Measurements from ENCODE around the gene RILPL1. TPM values are rescaled to one million over a fixed set of nuclear protein-coding genes. Genes with fewer than 3 reads are reported as not detected.
A peak's percentile ranks its signal among the peaks of the same experiment; 100 is the strongest.
"Not testable (repeated sequence)": the region's sequence is repeated elsewhere in the genome, so short reads cannot be mapped to it uniquely, and the experiment has no call there.

RILPL1 gene, protein sequence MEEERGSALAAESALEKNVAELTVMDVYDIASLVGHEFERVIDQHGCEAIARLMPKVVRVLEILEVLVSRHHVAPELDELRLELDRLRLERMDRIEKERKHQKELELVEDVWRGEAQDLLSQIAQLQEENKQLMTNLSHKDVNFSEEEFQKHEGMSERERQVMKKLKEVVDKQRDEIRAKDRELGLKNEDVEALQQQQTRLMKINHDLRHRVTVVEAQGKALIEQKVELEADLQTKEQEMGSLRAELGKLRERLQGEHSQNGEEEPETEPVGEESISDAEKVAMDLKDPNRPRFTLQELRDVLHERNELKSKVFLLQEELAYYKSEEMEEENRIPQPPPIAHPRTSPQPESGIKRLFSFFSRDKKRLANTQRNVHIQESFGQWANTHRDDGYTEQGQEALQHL
- total RNA-seq = 1 to 10 TPM; 2.1 to 2.6 TPM

DNA sequence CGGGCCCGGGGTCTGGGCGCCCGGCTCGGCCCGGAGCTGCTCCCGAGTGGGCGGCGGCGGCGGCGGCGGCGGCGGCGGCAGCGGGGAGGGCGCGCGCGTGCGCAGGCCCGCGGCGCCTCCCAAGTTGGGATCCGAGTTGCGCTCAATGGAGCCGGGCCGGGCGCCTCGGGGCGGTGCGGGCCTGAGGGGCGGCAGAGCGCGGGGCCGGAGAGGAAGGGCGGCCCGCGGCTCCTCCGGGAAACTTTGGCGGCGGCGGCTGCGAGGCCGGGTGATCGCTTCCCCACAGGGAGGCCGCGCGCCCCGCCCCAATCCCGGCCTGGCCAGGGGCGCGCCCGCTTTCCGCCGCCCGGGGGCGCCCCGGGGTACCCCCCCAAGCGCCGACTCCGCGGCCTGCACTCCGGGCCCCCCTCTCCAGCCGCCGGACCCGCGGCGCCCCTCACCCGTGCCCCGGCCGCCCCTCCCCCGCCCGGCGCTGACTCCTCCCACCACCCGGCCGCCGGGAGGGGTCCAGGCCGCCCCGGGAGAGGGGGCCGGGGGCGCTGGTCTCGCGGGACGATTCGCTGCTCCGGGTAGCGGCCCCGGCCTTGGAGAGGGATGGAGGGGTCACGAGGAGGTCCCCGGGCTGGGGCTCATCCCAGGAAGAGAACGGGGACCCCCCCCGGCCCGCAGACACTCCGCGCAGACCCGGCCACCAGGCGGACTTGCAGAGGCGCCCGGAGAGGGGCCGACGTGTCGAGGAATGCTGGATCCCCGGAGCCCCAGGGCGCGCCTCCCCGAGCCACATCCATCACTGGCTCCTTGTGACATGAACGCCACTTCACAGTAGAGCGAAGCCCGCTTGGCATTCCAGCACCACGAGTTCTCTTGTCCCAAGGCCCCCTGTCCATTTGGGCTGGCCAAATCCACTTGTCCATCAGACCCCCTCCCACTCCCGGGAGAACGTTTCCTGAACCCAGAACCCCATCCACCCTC, at the start of gene RILPL1:
TSS of gene RILPL1 (minus strand) at position 48 of the 972 bp plus-strand sequence. CDS start 237 bp downstream, outside the sequence.
- peaks cover 0 to 2% of the 10 kb centered on the region in 2 donors for H3K27me3 Mint-ChIP-seq
- no peaks in the 10 kb centered on the region for H3K9me3 Mint-ChIP-seq
- peak within 1 kb of the TSS in 1 of 2 donors; percentile 57 for H3K27ac Mint-ChIP-seq
- peak within 1 kb of the TSS; percentile 77 for H3K4me3 Mint-ChIP-seq
- DNase-seq (ENCODE audit: low spot score) (peak; percentile 68), ATAC-seq (peak; percentile 80 to 89)
- no peaks in the 10 kb centered on the region for H3K36me3 Mint-ChIP-seq
- peaks cover 8 to 13% of the 10 kb centered on the region in 2 donors for H3K4me1 Mint-ChIP-seq (ENCODE audit: low read depth in 2 of 2)

DNA sequence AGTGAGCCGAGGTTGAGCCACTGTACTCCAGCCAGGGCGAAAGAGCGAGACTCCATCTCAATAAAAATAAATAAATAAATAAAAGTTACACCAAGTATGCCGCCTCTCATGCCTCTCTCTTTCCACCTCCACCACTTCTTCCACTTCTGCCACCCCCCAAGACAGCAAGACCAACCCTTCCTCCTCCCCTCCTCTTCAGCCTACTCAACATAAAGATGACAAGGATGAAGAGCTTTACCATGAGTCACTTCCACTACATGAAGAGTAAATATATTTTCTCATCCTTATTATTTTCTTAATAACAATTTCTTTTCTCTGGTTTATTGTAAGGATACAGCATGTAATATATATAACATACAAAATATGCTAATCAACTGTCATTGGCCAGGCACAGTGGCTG, 47.3 kb upstream of the RILPL1 start:
- H3K27me3 Mint-ChIP-seq = no peaks in the 10 kb centered on the region
- no peak for ATAC-seq
- H3K4me3 Mint-ChIP-seq = no peak overlapping the region
- no peak overlapping the region for H3K27ac Mint-ChIP-seq
- no peak for DNase-seq (ENCODE audit: low spot score)
- H3K36me3 Mint-ChIP-seq = peaks cover 7% of the 10 kb centered on the region
- H3K4me1 Mint-ChIP-seq (ENCODE audit: low read depth in 2 of 2) = peaks cover 17% of the 10 kb centered on the region in 2 donors
- no peaks in the 10 kb centered on the region for H3K9me3 Mint-ChIP-seq

DNA sequence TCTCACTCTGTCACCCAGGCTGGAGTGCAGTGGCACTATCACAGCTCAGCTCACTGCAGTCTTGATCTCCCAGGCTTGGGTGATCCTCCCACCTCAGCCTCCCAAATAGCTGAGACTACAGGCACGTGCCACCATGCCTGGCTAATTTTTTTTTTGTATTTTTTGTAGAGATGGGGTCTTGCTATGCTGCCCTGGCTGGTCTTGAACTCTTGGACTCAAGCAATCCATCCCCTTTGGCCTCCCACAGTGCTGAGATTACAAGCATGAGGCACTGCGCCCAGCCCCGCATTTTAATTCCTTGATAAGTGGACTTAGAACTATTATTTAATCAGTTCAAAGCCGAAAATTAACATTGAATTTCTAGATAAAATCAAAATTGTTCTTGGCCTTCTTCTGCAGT, 45.3 kb upstream of the RILPL1 start:
- H3K4me1 Mint-ChIP-seq (ENCODE audit: low read depth in 2 of 2) = peaks cover 9 to 10% of the 10 kb centered on the region in 2 donors
- ATAC-seq; H3K27me3 Mint-ChIP-seq; H3K9me3 Mint-ChIP-seq; H3K27ac Mint-ChIP-seq; DNase-seq (ENCODE audit: low spot score); H3K36me3 Mint-ChIP-seq; H3K4me3 Mint-ChIP-seq: not testable (repeated sequence)

DNA sequence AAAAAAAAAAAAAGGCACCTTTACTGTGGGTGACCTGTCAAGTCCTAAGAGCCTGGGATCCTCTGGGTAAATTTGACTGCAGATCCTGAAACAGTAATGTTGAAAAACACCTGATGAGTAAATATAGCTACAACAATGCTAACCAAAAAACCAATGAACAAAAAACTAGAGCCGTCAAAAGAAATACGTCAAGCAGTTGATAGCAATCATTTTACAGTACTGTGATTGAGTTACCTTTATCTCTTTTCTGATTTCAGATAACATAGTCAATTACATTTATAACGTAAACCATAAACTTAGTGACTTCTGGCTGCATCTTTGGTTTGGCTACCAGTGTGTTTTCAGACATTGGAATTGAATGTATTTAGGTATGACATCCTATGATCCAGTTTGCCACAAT, 44.7 kb upstream of the RILPL1 start:
- Mint-ChIP-seq H3K27me3 (peaks cover 5 to 6% of the 10 kb centered on the region in 2 donors), H3K4me3 (no peak overlapping the region)

DNA sequence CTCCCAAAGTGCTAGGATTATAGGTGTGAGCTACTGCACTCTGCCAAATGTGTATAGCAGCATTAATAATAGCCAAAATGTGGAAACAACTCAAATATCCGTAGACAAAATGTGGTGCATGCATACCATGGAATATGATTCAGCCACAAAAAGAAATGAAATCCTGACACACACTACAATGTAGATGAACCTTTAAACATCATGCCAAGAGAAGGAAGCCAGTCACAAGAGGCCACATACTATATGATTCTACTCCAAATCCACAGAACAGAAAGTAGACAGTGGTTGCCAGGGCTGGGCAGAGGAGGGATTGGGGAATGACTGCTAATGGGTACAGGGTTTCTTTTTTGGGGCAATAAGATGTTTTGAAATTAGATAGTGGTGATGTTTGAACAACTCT, 43.1 kb upstream of the RILPL1 start:
- peaks cover 5 to 7% of the 10 kb centered on the region in 2 donors for H3K27me3 Mint-ChIP-seq
- no peak for ATAC-seq
- H3K4me3 Mint-ChIP-seq = no peak overlapping the region
- H3K4me1 Mint-ChIP-seq (ENCODE audit: low read depth in 2 of 2) = peaks cover 0 to 3% of the 10 kb centered on the region in 2 donors
- no peaks in the 10 kb centered on the region for H3K9me3 Mint-ChIP-seq
- no peak overlapping the region for H3K27ac Mint-ChIP-seq
- no peak for DNase-seq (ENCODE audit: low spot score)
- no peaks in the 10 kb centered on the region for H3K36me3 Mint-ChIP-seq

More for the DNA sequence above, 44.7 kb upstream of the RILPL1 start:
- Mint-ChIP-seq H3K4me1 (ENCODE audit: low read depth in 2 of 2) (peaks cover 9 to 10% of the 10 kb centered on the region in 2 donors), H3K36me3 (no peaks in the 10 kb centered on the region), H3K9me3 (no peaks in the 10 kb centered on the region), H3K27ac (no peak overlapping the region)
- no peak for DNase-seq (ENCODE audit: low spot score)
- no peak for ATAC-seq

DNA sequence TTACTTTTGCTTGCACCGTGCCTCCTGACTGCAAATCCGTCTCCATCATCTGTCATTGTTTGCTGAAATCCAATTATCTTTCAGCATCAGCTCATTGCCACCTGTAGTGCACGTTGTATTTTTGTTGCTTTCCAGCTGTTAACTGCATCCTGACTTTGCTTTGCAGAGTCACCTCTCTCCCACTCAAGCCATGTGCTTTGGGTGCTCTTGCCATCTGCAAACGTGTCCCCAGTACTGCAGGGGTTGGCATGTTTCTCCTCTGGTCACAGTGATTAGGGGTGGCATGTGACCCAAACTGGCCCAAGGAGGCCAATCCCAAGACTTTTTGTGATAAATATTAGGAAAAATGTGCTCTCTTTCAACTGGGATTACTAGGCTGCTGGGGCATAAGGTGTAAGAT, 40.4 kb upstream of the RILPL1 start:
- peaks cover 12 to 25% of the 10 kb centered on the region in 2 donors for H3K27me3 Mint-ChIP-seq
- ATAC-seq (no peak), DNase-seq (ENCODE audit: low spot score) (no peak)
- H3K36me3 Mint-ChIP-seq = no peaks in the 10 kb centered on the region
- no peaks in the 10 kb centered on the region for H3K9me3 Mint-ChIP-seq
- H3K4me3 Mint-ChIP-seq = no peak overlapping the region
- H3K27ac Mint-ChIP-seq = no peak overlapping the region
- H3K4me1 Mint-ChIP-seq (ENCODE audit: low read depth in 2 of 2) = peaks cover 0 to 2% of the 10 kb centered on the region in 2 donors

DNA sequence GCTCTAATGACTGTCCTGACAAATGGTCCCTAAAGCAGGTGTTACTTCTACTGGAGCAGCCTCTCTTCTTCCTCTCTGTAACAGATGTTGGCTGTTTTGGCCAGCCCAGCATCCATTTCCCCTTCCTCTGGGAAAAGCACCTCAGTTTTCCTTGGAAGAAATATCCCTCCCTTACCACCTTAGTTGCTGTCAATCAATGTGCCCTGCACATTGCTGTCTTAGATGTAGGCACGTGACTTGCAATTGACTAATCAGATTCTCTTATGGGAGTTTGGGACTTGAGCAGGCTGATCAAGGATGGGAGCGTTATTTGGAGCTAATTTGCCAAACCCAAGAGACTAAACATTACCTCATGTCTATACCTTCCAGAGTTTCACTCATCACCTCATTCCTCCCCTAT, 38.9 kb upstream of the RILPL1 start:
- Mint-ChIP-seq H3K27me3 (peaks cover 14 to 25% of the 10 kb centered on the region in 2 donors), H3K4me1 (ENCODE audit: low read depth in 2 of 2) (peaks cover 0 to 2% of the 10 kb centered on the region in 2 donors), H3K27ac (no peak overlapping the region), H3K9me3 (no peaks in the 10 kb centered on the region), H3K4me3 (no peak overlapping the region), H3K36me3 (no peaks in the 10 kb centered on the region)
- DNase-seq (ENCODE audit: low spot score) (no peak), ATAC-seq (no peak)

DNA sequence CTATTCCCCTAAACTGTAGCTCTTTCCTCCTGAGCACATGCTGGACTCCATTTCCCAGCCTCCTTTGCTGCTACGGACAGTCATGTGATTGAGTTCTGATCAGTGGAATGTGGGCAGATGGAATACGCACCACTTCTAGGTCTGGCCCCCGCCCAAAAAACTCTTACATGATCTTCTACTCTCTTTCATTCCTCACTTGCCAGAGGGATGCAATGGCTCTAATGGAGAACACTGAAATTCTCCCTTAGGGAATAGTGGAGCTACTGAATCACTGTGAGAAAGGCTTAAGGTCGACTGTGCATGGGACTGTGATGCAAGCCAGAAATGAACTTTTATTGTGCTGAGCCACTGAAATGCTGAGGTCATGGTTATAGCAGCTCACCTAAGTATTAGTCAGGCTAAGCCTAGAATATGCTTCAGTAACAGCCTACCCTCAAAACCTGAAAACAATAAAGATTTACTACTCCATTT, 37.9 kb upstream of the RILPL1 start:
- no peaks in the 10 kb centered on the region for H3K9me3 Mint-ChIP-seq
- peaks cover 16 to 25% of the 10 kb centered on the region in 2 donors for H3K27me3 Mint-ChIP-seq
- ATAC-seq = no peak
- peaks cover 0 to 2% of the 10 kb centered on the region in 2 donors for H3K4me1 Mint-ChIP-seq (ENCODE audit: low read depth in 2 of 2)
- no peak overlapping the region for H3K27ac Mint-ChIP-seq
- no peak overlapping the region for H3K4me3 Mint-ChIP-seq
- no peaks in the 10 kb centered on the region for H3K36me3 Mint-ChIP-seq
- DNase-seq (ENCODE audit: low spot score) = no peak

DNA sequence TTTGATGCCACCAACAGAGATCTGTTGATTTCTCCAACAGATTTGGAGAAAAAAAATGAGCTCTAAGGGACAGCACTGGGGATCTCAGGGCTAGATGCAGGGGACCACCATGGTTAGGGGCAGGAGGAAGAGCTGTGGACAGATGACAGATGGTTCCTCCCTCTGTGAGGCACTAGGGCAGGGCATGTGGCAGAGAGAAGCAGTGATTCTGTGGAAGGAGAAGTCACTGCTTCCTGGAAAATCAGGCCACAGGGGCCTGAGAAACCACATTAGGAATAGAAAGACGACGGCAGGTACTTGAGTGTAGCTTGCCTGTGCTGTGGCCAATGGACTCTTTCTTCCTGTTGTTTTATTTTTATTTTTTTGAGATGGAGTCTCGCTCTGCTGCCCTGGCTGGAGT, 25.9 kb upstream of the RILPL1 start:
- no peak for DNase-seq (ENCODE audit: low spot score)

DNA sequence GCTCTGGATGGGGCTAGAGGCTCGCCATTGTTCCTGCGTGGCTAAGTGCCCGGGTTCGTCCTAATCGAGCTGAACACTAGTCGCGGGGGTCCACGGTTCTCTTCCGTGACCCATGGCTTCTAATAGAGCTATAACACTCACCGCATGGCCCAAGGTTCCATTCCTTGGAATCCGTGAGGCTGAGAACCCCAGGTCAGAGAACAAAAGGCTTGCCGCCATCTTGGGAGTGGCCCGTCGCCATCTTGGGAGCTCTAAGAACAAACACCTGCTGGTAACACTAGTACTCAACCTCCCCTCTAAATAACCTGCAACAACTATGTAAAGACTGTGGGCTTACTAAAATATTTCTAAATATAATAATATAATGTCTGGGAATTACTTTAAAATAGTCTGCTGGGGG, 25.0 kb upstream of the RILPL1 start:
- H3K36me3 Mint-ChIP-seq; DNase-seq (ENCODE audit: low spot score); H3K4me3 Mint-ChIP-seq; H3K4me1 Mint-ChIP-seq (ENCODE audit: low read depth in 2 of 2); ATAC-seq; H3K27ac Mint-ChIP-seq; H3K9me3 Mint-ChIP-seq; H3K27me3 Mint-ChIP-seq: not testable (repeated sequence)

More for the DNA sequence above, 25.9 kb upstream of the RILPL1 start:
- Mint-ChIP-seq H3K9me3 (no peaks in the 10 kb centered on the region), H3K27ac (no peak overlapping the region), H3K36me3 (no peaks in the 10 kb centered on the region), H3K4me1 (ENCODE audit: low read depth in 2 of 2) (no peaks in the 10 kb centered on the region), H3K4me3 (no peak overlapping the region), H3K27me3 (peaks cover 0 to 5% of the 10 kb centered on the region in 2 donors)
- no peak for ATAC-seq

DNA sequence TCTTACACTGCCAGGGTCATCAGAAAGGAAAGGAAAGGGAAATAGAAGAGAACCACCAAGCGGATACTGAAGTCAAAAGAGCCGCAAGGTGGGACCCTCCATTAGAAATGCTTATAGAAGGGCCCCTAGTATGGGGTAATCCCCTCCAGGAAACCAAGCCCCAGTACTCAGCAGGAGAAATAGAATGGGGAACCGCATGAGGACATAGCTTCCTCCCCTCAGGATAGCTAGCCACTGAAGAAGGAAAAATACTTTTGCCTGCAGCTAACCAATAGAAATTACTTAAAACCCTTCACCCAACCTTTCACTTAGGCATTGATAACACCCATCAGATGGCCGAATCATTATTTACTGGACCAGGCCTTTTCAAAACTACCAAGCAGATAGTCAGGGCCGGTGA, 21.3 kb upstream of the RILPL1 start:
- H3K4me3 Mint-ChIP-seq; H3K27ac Mint-ChIP-seq; H3K27me3 Mint-ChIP-seq; H3K9me3 Mint-ChIP-seq; ATAC-seq; DNase-seq (ENCODE audit: low spot score); H3K36me3 Mint-ChIP-seq; H3K4me1 Mint-ChIP-seq (ENCODE audit: low read depth in 2 of 2): not testable (repeated sequence)

DNA sequence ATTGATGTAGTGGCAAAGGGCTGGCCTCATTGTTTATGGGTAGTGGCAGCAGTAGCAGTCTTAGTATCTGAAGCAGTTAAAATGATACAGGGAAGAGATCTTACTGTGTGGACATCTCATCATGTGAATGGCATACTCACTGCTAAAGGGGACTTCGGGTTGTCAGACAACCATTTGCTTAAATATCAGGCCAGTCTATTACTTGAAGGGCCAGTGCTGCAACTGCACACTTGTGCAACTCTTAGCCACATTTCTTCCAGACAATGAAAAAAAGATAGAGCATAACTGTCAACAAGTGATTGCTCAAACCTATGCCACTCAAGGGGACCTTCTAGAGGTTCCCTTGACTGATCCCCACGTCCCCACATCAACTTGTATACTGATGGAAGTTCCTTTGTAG, 20.6 kb upstream of the RILPL1 start:
- H3K27ac Mint-ChIP-seq; H3K36me3 Mint-ChIP-seq; ATAC-seq; DNase-seq (ENCODE audit: low spot score); H3K9me3 Mint-ChIP-seq; H3K4me3 Mint-ChIP-seq; H3K4me1 Mint-ChIP-seq (ENCODE audit: low read depth in 2 of 2); H3K27me3 Mint-ChIP-seq: not testable (repeated sequence)

DNA sequence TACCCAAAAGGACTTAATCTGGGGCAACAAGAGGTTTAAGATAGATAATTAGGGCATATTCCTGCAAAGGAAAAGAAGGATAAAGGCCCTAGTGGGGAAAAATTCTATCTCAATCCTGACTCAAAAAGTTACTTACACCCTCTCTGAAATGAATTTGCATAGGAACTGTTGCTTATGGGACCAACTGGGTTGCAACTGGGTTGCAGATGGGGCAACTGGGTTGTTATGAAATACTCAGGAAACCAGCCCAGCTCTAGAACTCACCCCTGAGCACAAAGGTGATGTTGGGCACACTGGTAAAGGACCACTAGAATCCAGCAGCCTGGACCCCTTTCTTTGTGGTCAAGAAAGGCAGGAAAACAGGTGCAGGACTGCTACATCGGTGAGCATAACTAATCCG, 17.2 kb upstream of the RILPL1 start:
- ATAC-seq (peak in 1 of 2 donors; percentile 52), DNase-seq (ENCODE audit: low spot score) (no peak)
- Mint-ChIP-seq H3K4me3 (no peak overlapping the region), H3K27me3 (peaks cover 10 to 13% of the 10 kb centered on the region in 2 donors), H3K9me3 (no peaks in the 10 kb centered on the region), H3K4me1 (ENCODE audit: low read depth in 2 of 2) (no peaks in the 10 kb centered on the region), H3K27ac (no peak overlapping the region), H3K36me3 (no peaks in the 10 kb centered on the region)

DNA sequence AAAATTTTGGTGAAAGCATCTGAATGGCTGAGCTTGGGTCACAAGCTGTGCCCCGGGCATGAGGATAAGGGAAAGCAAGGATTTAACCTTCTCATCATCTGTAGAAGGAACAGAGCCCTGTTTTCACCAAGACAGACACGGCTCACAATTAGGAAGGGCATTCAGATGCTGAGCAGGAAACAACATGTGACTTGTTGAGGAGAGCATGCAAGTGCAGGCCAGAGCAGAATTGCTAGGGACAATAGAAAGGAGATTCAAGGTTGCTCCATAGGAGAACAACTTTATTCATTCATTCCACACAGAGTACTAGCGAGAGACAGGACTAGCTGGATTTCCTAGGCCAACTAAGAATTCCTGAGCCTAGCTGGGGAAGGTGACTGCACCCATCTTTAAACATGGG, 14.6 kb upstream of the RILPL1 start:
- Mint-ChIP-seq H3K36me3 (no peaks in the 10 kb centered on the region), H3K27ac (no peak overlapping the region), H3K27me3 (peaks cover 10 to 13% of the 10 kb centered on the region in 2 donors), H3K4me1 (ENCODE audit: low read depth in 2 of 2) (no peaks in the 10 kb centered on the region), H3K9me3 (no peaks in the 10 kb centered on the region), H3K4me3 (no peak overlapping the region)
- DNase-seq (ENCODE audit: low spot score) = no peak
- ATAC-seq = no peak

Measured in natural killer cell treated with Interleukin-12 subunit alpha and Interleukin-12 subunit beta and Interleukin-15 and Interleukin-18, amount 100 ng/mL, for 72 hours (primary cell).